Epithelial cell of esophagus (primary cell): ENCODE results near the gene DDX56.

ENCODE experiments used
- DNase-seq: peaks from one replicate; pipeline ENCODE4 v3.0.0; 2010; ENCODE audit warnings: low read depth
- H3K4me3 ChIP-seq: 2 replicates; pipeline ENCODE4 v1.5.1; 2011; ENCODE audit warnings: mild to moderate bottlenecking, low read length, control low read depth
- TF ChIP-seq, protein P1 (sequence below): IDR thresholded peaks from 2 replicates; pipeline ENCODE4 v1.5.1; 2011; ENCODE audit warnings: low read depth, mild to moderate bottlenecking, low read length, control low read depth, inconsistent platforms; ENCODE audit not compliant: insufficient read depth; ENCODE audit errors: missing control alignments

The DDX56 gene

DNA sequence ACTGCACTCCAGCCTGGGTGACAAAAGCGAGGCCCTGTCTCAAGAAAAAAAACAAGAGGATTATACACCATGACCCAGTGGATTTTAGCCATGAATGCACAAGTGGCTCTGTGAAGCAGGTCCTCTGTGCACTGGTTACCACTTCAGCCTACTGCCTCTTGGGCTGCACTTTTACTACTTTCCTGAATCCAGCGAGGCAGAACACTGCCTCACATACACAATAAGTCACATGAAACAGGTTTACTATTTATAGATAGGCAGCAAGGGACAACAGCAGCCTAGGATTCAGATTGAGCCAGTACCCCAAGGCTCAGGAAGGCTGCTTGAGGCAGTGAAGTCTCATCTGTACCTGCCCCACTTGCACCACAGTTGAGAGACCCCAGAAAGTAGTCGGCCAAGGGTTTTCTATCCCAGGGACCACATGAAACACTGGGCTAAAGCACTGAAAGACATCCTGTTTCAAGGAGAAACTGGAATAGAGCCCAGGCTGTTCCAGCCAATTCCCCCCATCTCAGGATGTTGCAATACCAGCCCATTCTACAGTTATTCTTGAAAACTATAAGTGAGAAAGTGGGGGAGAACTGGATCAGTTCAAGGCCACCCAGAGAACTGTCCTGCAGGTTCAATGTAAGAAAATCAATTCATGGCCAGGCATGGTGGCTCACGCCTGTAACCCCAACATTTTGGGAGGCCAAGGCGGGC is 22.4 kb upstream of the DDX56 start:
- no peak for DNase-seq
- TF ChIP-seq, protein P1, sequence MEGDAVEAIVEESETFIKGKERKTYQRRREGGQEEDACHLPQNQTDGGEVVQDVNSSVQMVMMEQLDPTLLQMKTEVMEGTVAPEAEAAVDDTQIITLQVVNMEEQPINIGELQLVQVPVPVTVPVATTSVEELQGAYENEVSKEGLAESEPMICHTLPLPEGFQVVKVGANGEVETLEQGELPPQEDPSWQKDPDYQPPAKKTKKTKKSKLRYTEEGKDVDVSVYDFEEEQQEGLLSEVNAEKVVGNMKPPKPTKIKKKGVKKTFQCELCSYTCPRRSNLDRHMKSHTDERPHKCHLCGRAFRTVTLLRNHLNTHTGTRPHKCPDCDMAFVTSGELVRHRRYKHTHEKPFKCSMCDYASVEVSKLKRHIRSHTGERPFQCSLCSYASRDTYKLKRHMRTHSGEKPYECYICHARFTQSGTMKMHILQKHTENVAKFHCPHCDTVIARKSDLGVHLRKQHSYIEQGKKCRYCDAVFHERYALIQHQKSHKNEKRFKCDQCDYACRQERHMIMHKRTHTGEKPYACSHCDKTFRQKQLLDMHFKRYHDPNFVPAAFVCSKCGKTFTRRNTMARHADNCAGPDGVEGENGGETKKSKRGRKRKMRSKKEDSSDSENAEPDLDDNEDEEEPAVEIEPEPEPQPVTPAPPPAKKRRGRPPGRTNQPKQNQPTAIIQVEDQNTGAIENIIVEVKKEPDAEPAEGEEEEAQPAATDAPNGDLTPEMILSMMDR, result no peak
- no peak overlapping the region for H3K4me3 ChIP-seq

DNA sequence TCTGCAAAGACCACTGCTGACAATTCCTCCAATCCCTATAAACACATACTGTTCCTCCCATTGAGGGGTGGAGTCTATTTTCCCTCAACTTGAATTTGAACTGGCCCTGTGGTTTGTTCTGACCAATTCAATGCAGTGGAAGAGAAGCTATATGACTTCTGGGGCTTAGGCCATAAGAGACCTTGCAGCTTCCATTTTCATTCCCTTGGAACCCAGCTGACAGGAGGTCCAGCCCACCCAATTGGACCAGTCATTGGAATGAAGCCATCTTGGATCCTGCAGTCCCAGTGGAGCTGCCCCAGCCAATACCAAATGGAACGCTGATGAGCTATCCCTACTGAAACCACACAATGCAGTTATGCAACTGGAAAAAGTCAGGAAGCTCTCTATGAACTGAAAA is 17.2 kb upstream of the DDX56 start:
- H3K4me3 ChIP-seq, result no peak overlapping the region
- TF ChIP-seq, protein P1, result no peak
- no peak for DNase-seq

DNA sequence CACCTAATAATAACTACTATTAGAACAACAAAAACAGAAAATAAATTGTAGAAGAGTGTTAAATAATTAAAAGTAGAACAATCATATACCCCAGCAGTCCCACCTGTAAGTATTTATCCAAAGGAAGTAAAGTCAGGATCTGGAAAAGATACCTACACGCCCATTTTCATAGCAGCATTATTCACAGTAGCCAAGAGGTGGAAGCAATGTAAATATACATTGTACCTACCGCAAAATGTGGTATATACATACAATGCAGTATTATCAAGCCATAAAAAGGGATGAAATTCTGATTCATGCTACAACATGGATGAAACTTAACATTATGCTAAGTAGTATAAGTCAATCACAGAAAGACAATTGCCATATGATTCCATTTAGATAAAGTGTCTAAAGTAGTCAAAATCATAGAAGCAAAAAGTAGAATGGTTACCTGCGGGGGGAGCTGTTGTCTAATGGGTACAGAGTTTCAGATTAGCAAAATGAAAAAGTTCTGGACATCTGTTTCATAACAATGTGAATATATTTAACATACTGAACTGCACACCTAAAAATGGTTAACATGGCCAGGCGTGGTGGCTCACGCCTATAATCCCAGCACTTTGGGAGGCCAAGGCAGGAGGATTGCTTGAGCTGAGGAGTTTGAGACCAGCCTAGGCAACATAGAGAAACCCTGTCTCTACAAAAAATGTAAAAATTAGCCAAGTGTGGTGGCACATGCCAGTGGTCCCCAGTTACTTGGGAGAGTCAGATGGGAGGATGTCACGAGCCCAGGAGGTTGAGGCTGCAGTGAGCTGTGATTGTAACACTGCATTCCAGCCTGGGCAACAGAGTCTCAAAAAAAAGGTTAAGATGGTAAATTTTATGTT is 14.4 kb upstream of the DDX56 start:
- TF ChIP-seq, protein P1, result peak; percentile 64
- peak; percentile 67 for DNase-seq
- H3K4me3 ChIP-seq, result no peak overlapping the region

DNA sequence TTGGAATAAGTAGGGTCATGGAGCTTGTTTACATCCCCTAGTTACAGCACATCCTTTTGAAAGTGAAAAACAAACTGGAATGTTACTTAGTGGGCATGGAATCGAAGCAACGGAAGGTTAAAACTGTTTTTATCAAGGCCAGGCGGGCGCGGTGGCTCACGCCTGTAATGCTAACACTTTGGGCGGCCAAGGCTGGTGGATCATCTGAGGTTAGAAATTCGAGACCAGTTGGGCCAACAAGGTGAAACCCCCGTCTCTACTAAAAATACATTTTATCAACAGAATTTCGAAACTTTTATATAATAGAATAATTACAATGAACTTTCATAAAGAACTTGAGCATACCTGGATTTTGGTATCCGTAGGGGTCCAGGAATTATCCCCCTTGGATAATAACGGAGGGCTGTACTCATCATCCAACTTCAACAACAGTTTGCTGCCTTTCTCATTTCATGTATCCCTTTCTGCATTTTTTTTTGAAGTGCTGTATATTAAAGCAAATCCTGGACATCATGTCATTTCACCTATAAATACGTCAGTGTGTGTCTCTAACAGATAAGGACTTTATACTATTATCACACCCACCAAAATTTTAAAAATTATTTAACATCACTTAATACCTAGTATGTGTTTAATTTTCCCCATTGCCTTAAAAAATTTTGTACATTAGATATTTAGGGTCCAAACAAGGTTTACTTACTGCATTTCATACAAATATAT is 9.6 kb upstream of the DDX56 start:
- peak overlapping the region; percentile 71 for H3K4me3 ChIP-seq
- DNase-seq, result no peak
- TF ChIP-seq, protein P1, result no peak

DNA sequence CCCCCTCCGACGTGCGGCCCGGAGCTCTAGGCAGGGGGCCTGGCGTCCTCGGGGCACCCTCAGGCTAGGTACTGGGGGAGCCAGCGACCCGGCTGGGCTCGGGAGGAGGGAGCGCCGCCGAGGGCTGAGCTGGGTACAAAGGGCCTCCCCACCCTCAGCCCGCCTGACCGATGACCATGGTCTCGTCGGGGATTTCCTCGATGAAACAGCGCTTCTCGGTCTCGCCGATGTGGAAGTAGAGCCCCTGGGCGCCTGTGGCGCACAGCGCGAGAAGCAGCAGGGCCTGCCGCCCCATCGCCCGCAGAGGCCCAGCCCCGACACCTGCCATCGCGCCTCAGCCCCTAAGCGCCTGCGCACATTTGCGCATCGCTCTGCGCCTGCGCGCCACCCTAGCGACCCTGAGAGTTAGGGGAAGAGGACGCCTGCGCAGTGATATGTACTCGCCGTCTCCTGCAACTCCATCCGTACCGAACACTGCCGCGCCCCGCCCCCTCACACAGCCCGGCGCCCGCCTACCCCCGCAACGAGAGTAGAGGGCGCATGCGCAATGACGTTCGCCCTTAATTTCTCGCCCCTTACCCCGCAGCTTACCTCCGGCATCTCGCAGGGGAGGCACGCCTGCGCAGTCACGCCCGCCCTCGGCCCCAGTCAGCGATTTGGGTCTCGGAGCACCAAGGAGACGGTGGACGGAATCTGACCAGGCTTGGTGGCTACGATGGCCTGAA is 8.3 kb upstream of the DDX56 start, which contains the start of gene TMED4:
TMED4 (minus strand) TSS at position 353 of the 725 bp plus-strand sequence; CDS start at position 328, 25 bp downstream.
- peak within 1 kb of the TSS; percentile 79 for H3K4me3 ChIP-seq
- TF ChIP-seq, protein P1, result no peak
- DNase-seq, result peak; percentile 99

DNA sequence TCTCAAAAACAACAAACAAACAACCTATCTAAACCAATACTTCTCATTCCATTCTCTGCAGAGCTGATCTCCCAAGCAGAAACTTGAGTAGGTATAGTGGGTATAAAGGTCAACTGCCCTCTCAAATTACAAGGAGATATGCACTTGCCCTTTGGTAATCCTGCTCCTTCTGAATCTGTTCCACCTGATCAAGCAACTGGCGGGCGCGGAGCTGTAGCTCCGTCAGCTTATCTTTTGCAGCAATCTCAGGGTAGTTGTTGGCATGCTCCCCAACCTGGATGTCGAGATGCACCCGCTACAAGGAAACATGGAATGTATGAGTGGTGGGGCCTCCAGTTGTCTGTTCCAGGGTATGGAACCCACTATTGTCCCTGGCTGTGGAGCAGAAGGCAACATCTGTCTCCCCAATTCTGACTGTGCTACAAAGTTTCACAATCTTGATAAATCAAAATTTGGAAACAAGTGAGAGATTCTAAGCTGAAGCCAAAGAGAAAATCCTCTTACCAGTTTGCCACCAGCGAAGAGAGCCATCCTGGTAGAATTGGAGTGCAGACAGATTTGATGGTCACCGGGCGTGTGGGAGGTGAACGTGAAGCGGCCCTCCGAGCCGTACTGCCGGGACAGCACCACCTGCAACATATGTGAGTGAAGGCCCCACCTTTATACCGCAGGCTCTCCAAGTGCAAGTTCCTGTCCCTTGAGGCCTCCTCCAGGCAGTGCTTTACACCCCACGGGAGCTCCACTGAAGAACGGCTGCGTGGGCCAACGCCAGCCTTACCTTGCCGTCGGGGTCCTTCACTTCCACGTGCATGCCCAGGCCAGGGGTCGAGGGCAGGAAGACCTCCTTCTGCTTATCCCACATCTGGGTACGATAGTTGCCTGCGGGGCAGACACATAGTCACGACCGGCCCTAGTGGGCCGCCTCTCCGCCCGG is 7.5 kb upstream of the DDX56 start:
- TF ChIP-seq, protein P1, result no peak
- peak; percentile 39 for DNase-seq
- peak overlapping the region; percentile 79 for H3K4me3 ChIP-seq
